Right hindlimb (tissue), 1 donor: ENCODE results near the gene TRAPPC2.
"Not testable (repeated sequence)": the region's sequence is repeated elsewhere in the genome, so short reads cannot be mapped to it uniquely, and the experiment has no call there.

Source experiments
- DNase-seq: peaks from one replicate; pipeline ENCODE4 v3.0.0-alpha.2; 2018

TRAPPC2 gene

GRCh38 chrX:13697455-13697854 is 37.0 kb downstream of the TRAPPC2 start:
- no peak for DNase-seq

- no peak for DNase-seq
Measured at GRCh38 chrX:13695601-13696115, 38.8 kb downstream of the TRAPPC2 start.

- DNase-seq = no peak
Measured at GRCh38 chrX:13694983-13695382, 39.4 kb downstream of the TRAPPC2 start.

GRCh38 chrX:13694359-13694758 is 40.1 kb downstream of the TRAPPC2 start:
- no peak for DNase-seq

- no peak for DNase-seq
Measured at GRCh38 chrX:13693341-13693961, 41.0 kb downstream of the TRAPPC2 start.

GRCh38 chrX:13692771-13693231 is 41.6 kb downstream of the TRAPPC2 start:
- DNase-seq = no peak

- DNase-seq = no peak
Measured at GRCh38 chrX:13691841-13692371, 42.5 kb downstream of the TRAPPC2 start.

- DNase-seq = no peak
Measured at GRCh38 chrX:13690836-13691235, 43.6 kb downstream of the TRAPPC2 start.

GRCh38 chrX:13689741-13690211 is 44.6 kb downstream of the TRAPPC2 start:
- DNase-seq = no peak

- DNase-seq = peak; percentile 92
Measured at GRCh38 chrX:13688958-13689740, 45.3 kb downstream of the TRAPPC2 start, which contains the start of gene RAB9A. Gene RAB9A (plus strand): TSS chrX:13689128. CDS start chrX:13708747, 19,619 bp downstream.

- DNase-seq = no peak
Measured at GRCh38 chrX:13688384-13688957, 45.9 kb downstream of the TRAPPC2 start.

- no peak for DNase-seq
Measured at GRCh38 chrX:13687203-13687602, 47.2 kb downstream of the TRAPPC2 start.

GRCh38 chrX:13685126-13685763 is 49.2 kb downstream of the TRAPPC2 start:
- DNase-seq = no peak

GRCh38 chrX:13684361-13684760 is 50.1 kb downstream of the TRAPPC2 start:
- no peak for DNase-seq

GRCh38 chrX:13681595-13681994 is 52.8 kb downstream of the TRAPPC2 start:
- no peak for DNase-seq

- DNase-seq = not testable (repeated sequence)
Measured at GRCh38 chrX:13679700-13680099, 54.7 kb downstream of the TRAPPC2 start.

GRCh38 chrX:13676885-13677284 is 57.5 kb downstream of the TRAPPC2 start:
- DNase-seq = no peak

GRCh38 chrX:13673016-13673415 is 61.4 kb downstream of the TRAPPC2 start:
- no peak for DNase-seq

- DNase-seq = no peak
Measured at GRCh38 chrX:13670197-13670596, 64.2 kb downstream of the TRAPPC2 start.

GRCh38 chrX:13669755-13670154 is 64.7 kb downstream of the TRAPPC2 start:
- not testable (repeated sequence) for DNase-seq

- DNase-seq = no peak
Measured at GRCh38 chrX:13669246-13669737, 65.1 kb downstream of the TRAPPC2 start.

- DNase-seq = no peak
Measured at GRCh38 chrX:13667919-13668318, 66.5 kb downstream of the TRAPPC2 start.

GRCh38 chrX:13666836-13667235 is 67.6 kb downstream of the TRAPPC2 start:
- DNase-seq = no peak
